Upper lobe of right lung (tissue), 1 donor: Measurements from ENCODE around the gene IP6K3. TPM values are rescaled to one million over a fixed set of nuclear protein-coding genes. Genes with fewer than 3 reads are reported as not detected.

ENCODE experiments used
- ATAC-seq: fragments of 200-7000 bp; cut with Tn5 transposase; one replicate; pipeline ENCODE4 v1.9.1; 2020; ENCODE audit warnings: mild to moderate bottlenecking, moderate library complexity
- DNase-seq: peaks from one replicate; pipeline ENCODE4 v3.0.0-alpha.2; 2020
- H3K27ac ChIP-seq: fragments of 200-600 bp; one replicate; pipeline ENCODE4 v1.8.0; 2022
- H3K27me3 ChIP-seq: fragments of 200-600 bp; one replicate; pipeline ENCODE4 v1.8.0; 2022; ENCODE audit warnings: mild to moderate bottlenecking
- H3K36me3 ChIP-seq: fragments of 200-600 bp; one replicate; pipeline ENCODE4 v1.8.0; 2022
- H3K4me1 ChIP-seq: fragments of 200-600 bp; one replicate; pipeline ENCODE4 v1.8.0; 2022
- H3K4me3 ChIP-seq: fragments of 200-600 bp; one replicate; pipeline ENCODE4 v1.8.0; 2022; ENCODE audit warnings: mild to moderate bottlenecking
- H3K9me3 ChIP-seq: fragments of 200-600 bp; one replicate; pipeline ENCODE4 v1.8.0; 2022
- intact Hi-C: fragments of 100-400 bp; cut with DNase I; formaldehyde crosslinking; loops from one replicate; pipeline ENCODE4 v1.11.0; 2022
- total RNA-seq: library from RNA; stranded (reverse); fragmentation: NEBNext Ultra II Directional; extraction: Animal tissue kit (Norgen Biotek cat#: 25700); gene quantifications from one replicate; pipeline ENCODE4 v1.2.1, GENCODE V29; 2021
- TF ChIP-seq, protein P1 (sequence below): fragments of 200-600 bp; IDR thresholded peaks from one replicate; pipeline ENCODE4 v1.8.0; 2022; ENCODE audit warnings: antibody characterized with exemption
- donor health status: DM: no; HTN: yes; CAD: no; lungs with severe emphysema.

Gene IP6K3
- total RNA-seq, 1 donor from 2014 or later, result 4.6 TPM

DNA sequence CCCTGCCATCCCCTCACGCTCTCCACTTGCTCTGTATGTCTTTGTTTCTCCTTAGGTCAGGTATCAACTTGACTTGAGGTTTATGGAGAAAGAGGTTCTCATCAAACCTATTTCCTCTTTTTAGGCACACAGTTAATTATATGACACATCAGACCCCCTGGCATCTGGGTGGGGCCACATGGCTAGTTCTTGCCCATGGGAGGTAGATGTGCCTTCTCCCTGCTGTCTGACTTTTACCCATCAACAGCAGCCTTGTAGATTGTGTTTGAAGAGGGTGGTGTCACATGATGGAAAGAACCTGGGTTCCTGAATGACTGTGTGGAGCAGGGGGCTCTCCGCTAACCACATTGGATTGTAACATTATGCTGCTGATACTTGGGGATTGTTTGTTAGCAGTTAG, 28.0 kb downstream of the IP6K3 start:
- peaks cover 27% of the 10 kb centered on the region for H3K4me1 ChIP-seq

DNA sequence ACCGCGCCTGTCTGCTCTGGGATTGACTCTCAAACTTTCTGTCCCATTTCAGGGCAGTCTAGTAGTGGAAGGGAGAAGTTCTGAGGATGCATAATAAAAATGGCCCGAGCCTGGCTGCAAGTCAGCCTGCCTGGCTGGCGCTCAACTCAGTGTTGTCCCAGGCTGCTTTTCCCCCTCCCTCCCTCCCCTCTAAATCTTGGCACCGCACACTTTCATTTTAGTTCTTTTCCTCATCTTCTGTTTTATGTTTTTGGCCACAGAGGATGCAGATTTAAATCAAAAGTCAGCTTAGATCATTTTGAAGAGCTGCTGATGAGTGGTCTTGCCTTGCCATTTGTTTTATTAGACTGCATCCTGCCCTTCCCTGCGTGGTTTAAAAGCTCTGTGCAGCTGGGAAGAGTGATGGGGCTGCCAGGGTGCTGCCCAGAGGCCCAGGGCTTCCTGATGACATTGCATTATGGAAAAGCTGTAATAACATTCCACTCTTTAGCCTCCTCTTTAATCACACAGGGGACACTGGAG, 28.7 kb downstream of the IP6K3 start:
- TF ChIP-seq, protein P1, sequence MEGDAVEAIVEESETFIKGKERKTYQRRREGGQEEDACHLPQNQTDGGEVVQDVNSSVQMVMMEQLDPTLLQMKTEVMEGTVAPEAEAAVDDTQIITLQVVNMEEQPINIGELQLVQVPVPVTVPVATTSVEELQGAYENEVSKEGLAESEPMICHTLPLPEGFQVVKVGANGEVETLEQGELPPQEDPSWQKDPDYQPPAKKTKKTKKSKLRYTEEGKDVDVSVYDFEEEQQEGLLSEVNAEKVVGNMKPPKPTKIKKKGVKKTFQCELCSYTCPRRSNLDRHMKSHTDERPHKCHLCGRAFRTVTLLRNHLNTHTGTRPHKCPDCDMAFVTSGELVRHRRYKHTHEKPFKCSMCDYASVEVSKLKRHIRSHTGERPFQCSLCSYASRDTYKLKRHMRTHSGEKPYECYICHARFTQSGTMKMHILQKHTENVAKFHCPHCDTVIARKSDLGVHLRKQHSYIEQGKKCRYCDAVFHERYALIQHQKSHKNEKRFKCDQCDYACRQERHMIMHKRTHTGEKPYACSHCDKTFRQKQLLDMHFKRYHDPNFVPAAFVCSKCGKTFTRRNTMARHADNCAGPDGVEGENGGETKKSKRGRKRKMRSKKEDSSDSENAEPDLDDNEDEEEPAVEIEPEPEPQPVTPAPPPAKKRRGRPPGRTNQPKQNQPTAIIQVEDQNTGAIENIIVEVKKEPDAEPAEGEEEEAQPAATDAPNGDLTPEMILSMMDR, result no peak
- DNase-seq (no peak), ATAC-seq (no peak)
- Histone ChIP-seq H3K36me3 (no peaks in the 10 kb centered on the region), H3K4me1 (peaks cover 27% of the 10 kb centered on the region), H3K27ac (peak overlapping the region; percentile 60), H3K27me3 (no peaks in the 10 kb centered on the region), H3K4me3 (no peak overlapping the region), H3K9me3 (no peaks in the 10 kb centered on the region)
- intact Hi-C loops, result no loop called here

More for the DNA sequence above, 28.0 kb downstream of the IP6K3 start:
- peak; percentile 20 for DNase-seq
- Histone ChIP-seq H3K4me3 (no peak overlapping the region), H3K36me3 (no peaks in the 10 kb centered on the region), H3K27ac (peak overlapping the region; percentile 60), H3K27me3 (no peaks in the 10 kb centered on the region), H3K9me3 (no peaks in the 10 kb centered on the region)
- no peak for ATAC-seq
- TF ChIP-seq, protein P1, result no peak
- intact Hi-C loops, result no loop called here

DNA sequence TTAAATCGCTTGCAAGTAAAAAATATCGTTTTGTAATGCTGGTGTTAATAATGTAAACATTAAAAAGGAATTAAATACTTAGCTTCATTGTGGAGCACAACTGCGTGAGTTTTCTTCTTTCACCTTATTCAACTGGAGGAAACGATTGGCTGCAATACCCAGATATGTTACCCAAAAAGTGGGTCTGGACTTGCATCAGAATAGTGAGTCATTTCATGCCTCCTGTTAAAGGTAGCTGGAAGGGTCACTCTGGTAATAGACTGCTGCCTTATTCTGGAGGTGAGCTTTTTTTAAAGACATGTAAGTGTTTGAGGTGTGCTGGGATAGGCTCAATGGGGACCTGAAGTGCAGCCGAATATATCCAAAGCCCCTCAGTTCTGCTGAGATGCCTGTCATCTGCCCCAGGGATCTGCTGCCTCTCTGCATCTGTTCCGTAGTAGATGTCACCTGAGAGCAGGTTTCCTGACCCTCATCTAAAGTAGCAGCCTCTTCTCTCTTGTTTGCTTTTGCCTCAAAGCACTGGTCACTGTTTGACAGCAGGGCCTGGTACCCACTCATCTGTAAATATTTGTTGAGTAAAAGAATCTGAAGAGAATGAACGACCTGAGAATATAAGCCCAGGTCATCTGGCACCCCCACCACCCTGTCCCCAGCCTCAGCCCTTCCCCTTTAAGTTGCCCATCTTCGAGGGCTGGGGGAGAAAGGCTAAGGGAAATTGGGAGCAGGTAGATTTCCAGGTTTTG, 29.6 kb downstream of the IP6K3 start:
- DNase-seq (peak; percentile 22), ATAC-seq (peak; percentile 10)
- intact Hi-C loops, result no loop called here
- Histone ChIP-seq H3K4me3 (no peak overlapping the region), H3K27me3 (no peaks in the 10 kb centered on the region), H3K36me3 (no peaks in the 10 kb centered on the region), H3K4me1 (peaks cover 27% of the 10 kb centered on the region), H3K9me3 (no peaks in the 10 kb centered on the region), H3K27ac (no peak overlapping the region)
- TF ChIP-seq, protein P1, result no peak

DNA sequence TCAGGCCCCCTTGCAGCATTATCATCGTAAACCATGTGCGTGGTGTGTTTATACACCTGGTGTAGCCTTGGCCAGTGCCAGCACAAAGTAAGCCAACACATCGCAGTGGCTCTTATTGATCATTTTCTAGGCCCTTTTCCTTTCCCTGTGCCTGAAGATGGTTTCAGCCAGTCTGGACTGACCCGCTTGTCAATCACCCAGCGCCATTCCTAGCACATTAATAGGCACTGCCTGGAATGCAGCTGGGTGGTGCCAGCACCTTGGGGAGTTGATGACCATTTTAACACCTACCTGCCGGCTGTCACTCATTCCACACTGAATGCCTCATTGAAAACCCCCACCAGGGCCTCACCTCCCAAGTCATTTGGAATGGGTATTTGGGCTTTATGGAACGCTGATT, 30.3 kb downstream of the IP6K3 start:
- intact Hi-C loops, result no loop called here
- peak; percentile 61 for DNase-seq
- Histone ChIP-seq H3K4me3 (no peak overlapping the region), H3K27me3 (no peaks in the 10 kb centered on the region), H3K4me1 (peaks cover 27% of the 10 kb centered on the region), H3K9me3 (no peaks in the 10 kb centered on the region), H3K27ac (no peak overlapping the region), H3K36me3 (no peaks in the 10 kb centered on the region)
- TF ChIP-seq, protein P1, result no peak
- ATAC-seq, result no peak

DNA sequence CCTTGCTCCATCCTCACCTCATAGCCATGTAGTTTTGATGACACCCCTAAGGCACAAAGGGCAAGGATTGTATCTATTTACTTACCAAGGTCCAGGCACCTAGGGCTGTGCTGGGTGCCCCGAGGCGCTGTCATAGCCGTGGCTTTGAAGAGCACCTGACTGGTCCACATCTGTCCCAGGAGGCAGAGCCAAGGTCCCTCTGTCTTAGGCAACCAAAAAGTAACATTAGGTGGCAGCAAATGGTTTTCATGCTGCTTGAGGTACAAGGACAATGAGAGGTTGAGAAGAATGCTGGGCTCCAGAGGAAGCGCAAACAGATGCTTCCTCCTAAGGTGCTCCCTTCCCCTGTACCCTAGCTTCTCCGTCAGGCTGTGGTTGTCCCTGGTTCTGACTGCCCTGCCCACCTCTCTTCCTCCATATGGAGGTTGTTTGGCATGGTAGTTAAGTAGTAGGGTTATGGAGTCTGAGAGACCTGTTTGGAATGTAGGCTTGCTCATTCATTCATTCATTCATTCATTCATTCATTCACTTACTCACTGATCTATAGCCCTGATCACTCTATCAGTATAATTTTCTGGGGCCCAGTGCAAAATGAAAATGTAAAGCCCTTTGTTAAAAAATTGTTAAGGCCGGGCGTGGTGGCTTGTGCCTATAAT, 32.2 kb downstream of the IP6K3 start:
- Histone ChIP-seq H3K9me3 (no peaks in the 10 kb centered on the region), H3K36me3 (no peaks in the 10 kb centered on the region), H3K27ac (no peak overlapping the region), H3K4me3 (no peak overlapping the region), H3K27me3 (no peaks in the 10 kb centered on the region), H3K4me1 (peaks cover 34% of the 10 kb centered on the region)
- intact Hi-C loops, result no loop called here
- TF ChIP-seq, protein P1, result no peak
- ATAC-seq, result no peak
- peak; percentile 18 for DNase-seq
